Glutamatergic neuron (in vitro differentiated cells): Measurements from ENCODE around the gene IL7R. TPM values are rescaled to one million over a fixed set of nuclear protein-coding genes. Genes with fewer than 3 reads are reported as not detected.

ENCODE experiments used
- DNase-seq: peaks from one replicate; pipeline ENCODE4 v3.0.0; 2022
- H3K27ac Mint-ChIP-seq: one replicate; pipeline ENCODE4 v1.8.0; 2020; ENCODE audit warnings: mild to moderate bottlenecking, mixed read lengths, inconsistent platforms; ENCODE audit not compliant: unreplicated experiment
- H3K27me3 Mint-ChIP-seq: one replicate; pipeline ENCODE4 v1.8.0; 2020; ENCODE audit warnings: mild to moderate bottlenecking, moderate library complexity, mixed read lengths, inconsistent platforms; ENCODE audit not compliant: unreplicated experiment
- H3K36me3 Mint-ChIP-seq: one replicate; pipeline ENCODE4 v1.8.0; 2020; ENCODE audit warnings: mild to moderate bottlenecking, mixed read lengths, inconsistent platforms; ENCODE audit not compliant: unreplicated experiment
- H3K4me1 Mint-ChIP-seq: one replicate; pipeline ENCODE4 v1.8.0; 2020; ENCODE audit warnings: mild to moderate bottlenecking, low read depth, mixed read lengths, inconsistent platforms; ENCODE audit not compliant: unreplicated experiment
- H3K4me3 Mint-ChIP-seq: one replicate; pipeline ENCODE4 v1.8.0; 2020; ENCODE audit warnings: mild to moderate bottlenecking, mixed read lengths, inconsistent platforms; ENCODE audit not compliant: unreplicated experiment
- H3K9me3 Mint-ChIP-seq: one replicate; pipeline ENCODE4 v1.8.0; 2020; ENCODE audit warnings: mild to moderate bottlenecking, moderate library complexity, mixed read lengths, inconsistent platforms; ENCODE audit not compliant: unreplicated experiment
- total RNA-seq: library from RNA; stranded (reverse); fragmentation: NEBNext Ultra II Directional; extraction: Animal tissue kit (Norgen Biotek cat#: 25700); gene quantifications from one replicate; pipeline ENCODE4 v1.2.1, GENCODE V29; 2021; ENCODE audit not compliant: unreplicated experiment
- TF ChIP-seq, protein P1 (sequence below): fragments of 200-600 bp; sonication (generic); IDR thresholded peaks from one replicate; pipeline ENCODE4 v1.5.0; 2021; ENCODE audit not compliant: partially characterized antibody, unreplicated experiment

The IL7R gene
- total RNA-seq, 1 donor from 2014 or later = not detected

DNA sequence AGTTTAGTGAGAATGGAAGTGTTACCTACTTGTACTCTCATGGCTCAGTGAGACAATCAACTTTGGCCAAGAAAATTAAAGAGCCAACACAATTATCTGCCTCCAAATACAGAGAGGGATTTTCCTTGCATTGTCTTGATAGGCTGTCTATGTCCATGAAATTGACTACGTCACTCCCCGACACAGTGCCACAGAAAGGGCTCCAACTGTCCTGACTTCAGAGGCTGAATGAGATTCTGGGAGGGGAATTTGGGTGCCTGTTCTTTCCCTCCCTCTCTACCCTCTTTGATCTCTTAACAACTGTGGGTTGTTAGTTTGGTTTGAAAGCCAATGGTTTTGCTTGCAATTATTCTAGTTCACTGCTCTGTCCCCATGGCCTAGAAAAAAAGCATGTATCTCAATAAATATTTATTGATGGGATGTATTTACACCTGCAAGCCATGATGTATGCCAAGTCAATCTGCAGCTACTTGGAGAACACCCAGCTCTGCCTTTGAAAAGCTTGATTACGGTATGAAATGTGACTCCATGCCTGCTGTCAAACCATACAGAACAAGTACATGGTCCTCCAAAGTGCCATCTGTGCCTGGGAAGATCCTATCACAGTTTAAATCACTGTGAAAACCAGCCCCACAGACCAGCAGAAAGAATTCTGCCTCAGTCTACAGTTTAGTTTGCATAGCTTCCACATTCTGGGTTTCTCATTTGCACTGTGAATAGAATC is 44.4 kb downstream of the IL7R start:
- H3K27me3 Mint-ChIP-seq = no peaks in the 10 kb centered on the region
- DNase-seq = no peak
- H3K9me3 Mint-ChIP-seq = no peaks in the 10 kb centered on the region
- no peaks in the 10 kb centered on the region for H3K36me3 Mint-ChIP-seq
- H3K4me3 Mint-ChIP-seq = no peak overlapping the region
- no peaks in the 10 kb centered on the region for H3K4me1 Mint-ChIP-seq
- TF ChIP-seq, protein P1, sequence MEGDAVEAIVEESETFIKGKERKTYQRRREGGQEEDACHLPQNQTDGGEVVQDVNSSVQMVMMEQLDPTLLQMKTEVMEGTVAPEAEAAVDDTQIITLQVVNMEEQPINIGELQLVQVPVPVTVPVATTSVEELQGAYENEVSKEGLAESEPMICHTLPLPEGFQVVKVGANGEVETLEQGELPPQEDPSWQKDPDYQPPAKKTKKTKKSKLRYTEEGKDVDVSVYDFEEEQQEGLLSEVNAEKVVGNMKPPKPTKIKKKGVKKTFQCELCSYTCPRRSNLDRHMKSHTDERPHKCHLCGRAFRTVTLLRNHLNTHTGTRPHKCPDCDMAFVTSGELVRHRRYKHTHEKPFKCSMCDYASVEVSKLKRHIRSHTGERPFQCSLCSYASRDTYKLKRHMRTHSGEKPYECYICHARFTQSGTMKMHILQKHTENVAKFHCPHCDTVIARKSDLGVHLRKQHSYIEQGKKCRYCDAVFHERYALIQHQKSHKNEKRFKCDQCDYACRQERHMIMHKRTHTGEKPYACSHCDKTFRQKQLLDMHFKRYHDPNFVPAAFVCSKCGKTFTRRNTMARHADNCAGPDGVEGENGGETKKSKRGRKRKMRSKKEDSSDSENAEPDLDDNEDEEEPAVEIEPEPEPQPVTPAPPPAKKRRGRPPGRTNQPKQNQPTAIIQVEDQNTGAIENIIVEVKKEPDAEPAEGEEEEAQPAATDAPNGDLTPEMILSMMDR = no peak
- no peak overlapping the region for H3K27ac Mint-ChIP-seq

GRCh38 chr5:35902046-35902672 is 45.5 kb downstream of the IL7R start:
- TF ChIP-seq, protein P1 = no peak
- no peak overlapping the region for H3K4me3 Mint-ChIP-seq
- no peaks in the 10 kb centered on the region for H3K27me3 Mint-ChIP-seq
- H3K36me3 Mint-ChIP-seq = no peaks in the 10 kb centered on the region
- no peaks in the 10 kb centered on the region for H3K9me3 Mint-ChIP-seq
- H3K4me1 Mint-ChIP-seq = no peaks in the 10 kb centered on the region
- DNase-seq = no peak
- H3K27ac Mint-ChIP-seq = no peak overlapping the region

DNA sequence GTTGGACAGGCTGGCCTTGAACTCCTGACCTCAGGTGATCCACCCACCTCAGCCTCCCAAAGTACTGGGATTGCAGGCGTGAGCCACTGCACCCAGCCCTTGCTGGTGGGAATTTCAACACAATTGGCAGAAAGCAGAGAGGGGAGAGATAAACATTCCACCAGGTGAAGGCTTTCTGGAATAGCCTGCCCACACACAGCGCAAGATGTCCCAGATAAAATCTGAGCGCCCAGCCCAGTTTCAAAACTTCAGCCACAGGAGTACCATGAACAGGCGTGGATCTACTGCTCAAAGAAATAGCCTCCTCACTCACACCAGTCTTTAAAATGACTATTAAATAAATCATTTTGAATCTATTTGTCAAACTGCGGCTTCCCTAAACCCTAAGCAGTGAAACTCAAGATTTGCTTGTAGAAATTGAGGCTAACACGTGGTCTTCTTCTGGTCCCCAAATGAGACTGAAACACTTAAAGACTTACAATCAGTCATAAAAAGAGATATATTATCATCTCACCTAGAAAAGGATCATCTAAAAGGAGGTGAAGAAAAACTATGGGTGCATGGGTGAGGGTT is 47.0 kb downstream of the IL7R start:
- no peak overlapping the region for H3K27ac Mint-ChIP-seq

DNA sequence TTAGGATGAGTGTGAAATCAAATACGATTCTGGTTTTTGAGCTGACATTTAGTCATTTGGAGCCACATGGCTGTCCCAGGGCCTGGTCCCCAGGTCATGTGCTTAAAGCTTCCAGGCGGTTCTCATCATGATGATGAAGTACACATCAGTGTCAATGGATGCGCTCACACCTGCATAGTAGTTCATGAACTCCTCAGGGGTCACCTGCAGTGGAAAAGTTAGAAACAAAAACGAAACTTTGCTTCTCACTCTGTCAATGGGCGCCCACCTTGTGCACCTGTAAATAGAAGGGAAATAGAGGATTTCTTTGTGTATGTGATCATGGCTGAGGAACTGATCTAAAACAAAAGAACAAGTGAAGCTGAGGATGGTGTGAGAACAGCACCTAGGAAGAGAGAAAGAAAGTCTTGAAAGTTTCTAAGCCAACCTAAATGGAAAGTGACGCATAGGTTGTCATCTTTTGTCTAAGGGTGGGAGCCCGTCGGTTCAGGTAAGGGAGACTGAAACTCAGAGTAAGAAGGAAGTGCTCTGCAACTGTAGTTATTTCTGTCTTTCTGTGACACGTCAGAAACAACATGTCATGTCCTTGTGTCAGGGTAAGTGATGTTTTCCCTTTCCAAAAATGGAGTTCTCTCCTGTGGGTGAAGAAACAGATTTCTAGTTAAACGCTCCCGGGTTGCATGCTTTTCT is 47.9 kb downstream of the IL7R start:
- H3K36me3 Mint-ChIP-seq = no peaks in the 10 kb centered on the region
- no peaks in the 10 kb centered on the region for H3K4me1 Mint-ChIP-seq

More for the DNA sequence above, 47.0 kb downstream of the IL7R start:
- H3K4me1 Mint-ChIP-seq = no peaks in the 10 kb centered on the region
- no peaks in the 10 kb centered on the region for H3K9me3 Mint-ChIP-seq
- no peak overlapping the region for H3K4me3 Mint-ChIP-seq
- DNase-seq = no peak
- no peaks in the 10 kb centered on the region for H3K27me3 Mint-ChIP-seq
- TF ChIP-seq, protein P1 = no peak
- H3K36me3 Mint-ChIP-seq = no peaks in the 10 kb centered on the region

More for the DNA sequence above, 47.9 kb downstream of the IL7R start:
- Mint-ChIP-seq H3K27ac (no peak overlapping the region), H3K9me3 (no peaks in the 10 kb centered on the region), H3K4me3 (no peak overlapping the region), H3K27me3 (no peaks in the 10 kb centered on the region)
- TF ChIP-seq, protein P1 = no peak
- no peak for DNase-seq
